Esophagus muscularis mucosa (tissue), 4 donors: Measurements from ENCODE around the gene CXXC5. TPM values are rescaled to one million over a fixed set of nuclear protein-coding genes. Genes with fewer than 3 reads are reported as not detected.
A peak's percentile ranks its signal among the peaks of the same experiment; 100 is the strongest.

Source experiments
- DNase-seq: peaks from one replicate; pipeline ENCODE4 v3.0.0-alpha.2; 2017; ENCODE audit errors: extremely low spot score
- H3K27ac ChIP-seq, 4 donors: fragments of 200-600 bp; sonication (generic); replicated peaks in 1 of 4; 1 replicate in 3 of 4; 2 replicates in 1 of 4; pipeline ENCODE4 v1.5.1; 2016 to 2019; ENCODE audit warnings: mild to moderate bottlenecking in 1 of 4
- H3K27me3 ChIP-seq, 4 donors: fragments of 200-600 bp; sonication (generic); one replicate each; pipeline versions ENCODE4 v1.5.1 to v1.6.0; 2016 to 2019
- H3K36me3 ChIP-seq, 4 donors: fragments of 200-600 bp; sonication (generic); one replicate each; pipeline ENCODE4 v1.5.1; 2016 to 2019
- H3K4me1 ChIP-seq, 4 donors: fragments of 200-600 bp; sonication (generic); one replicate each; pipeline ENCODE4 v1.5.1; 2016 to 2019
- H3K4me3 ChIP-seq, 4 donors: fragments of 200-600 bp; sonication (generic); 1 replicate in 2 of 4; 2 replicates in 2 of 4; pipeline ENCODE4 v1.5.1; 2016 to 2019; ENCODE audit warnings: mild to moderate bottlenecking in 4 of 4, moderate library complexity in 1 of 4
- H3K9me3 ChIP-seq, 4 donors: fragments of 200-600 bp; sonication (generic); 1 replicate in 3 of 4; 2 replicates in 1 of 4; pipeline ENCODE4 v1.5.1; 2016 to 2019
- EP300 ChIP-seq: sonication (generic); formaldehyde crosslinking; IDR thresholded peaks from one replicate; pipeline ENCODE4 v1.6.1; 2017; ENCODE audit warnings: antibody characterized with exemption
- POLR2A ChIP-seq: fragments of 450-650 bp; IDR thresholded peaks from one replicate; pipeline ENCODE4 v1.6.1; 2017; ENCODE audit warnings: antibody characterized with exemption, moderate library complexity, mild to moderate bottlenecking, low read depth
- POLR2AphosphoS5 ChIP-seq, 2 donors: sonication (generic); formaldehyde crosslinking; IDR thresholded peaks; one replicate each; pipeline ENCODE4 v1.6.1; 2017; ENCODE audit warnings: antibody characterized with exemption in 2 of 2
- WGBS: methylation state at CpG from one replicate; pipeline ENCODE4 v1.1.5; 2018; 5-methylcytosine and 5-hydroxymethylcytosine counted together
- intact Hi-C: fragments of 100-400 bp; cut with DNase I; formaldehyde crosslinking; loops from one replicate; pipeline ENCODE4 v1.15.1; 2023
- total RNA-seq, 4 donors: library from RNA; depleted of rRNA; stranded (reverse); fragments of >200 nt; gene quantifications; one replicate each; pipeline versions ENCODE4 v1.1.0 to v1.2.1, GENCODE V29; 2016
- TF ChIP-seq, protein P1 (sequence below), 3 experiments: fragments of 200-600 bp in 2 of 3; fragments of 450-650 bp in 1 of 3; sonication (generic) in 2 of 3; IDR thresholded peaks; one replicate each; pipeline ENCODE4 v1.5.1; 2017 to 2019; ENCODE audit warnings: antibody characterized with exemption in 3 of 3, mild to moderate bottlenecking in 2 of 3, moderate library complexity in 1 of 3

CXXC5 gene
- total RNA-seq, 4 donors from 2014 or later = 22.0 to 32.4 (median 27.8) TPM

DNA sequence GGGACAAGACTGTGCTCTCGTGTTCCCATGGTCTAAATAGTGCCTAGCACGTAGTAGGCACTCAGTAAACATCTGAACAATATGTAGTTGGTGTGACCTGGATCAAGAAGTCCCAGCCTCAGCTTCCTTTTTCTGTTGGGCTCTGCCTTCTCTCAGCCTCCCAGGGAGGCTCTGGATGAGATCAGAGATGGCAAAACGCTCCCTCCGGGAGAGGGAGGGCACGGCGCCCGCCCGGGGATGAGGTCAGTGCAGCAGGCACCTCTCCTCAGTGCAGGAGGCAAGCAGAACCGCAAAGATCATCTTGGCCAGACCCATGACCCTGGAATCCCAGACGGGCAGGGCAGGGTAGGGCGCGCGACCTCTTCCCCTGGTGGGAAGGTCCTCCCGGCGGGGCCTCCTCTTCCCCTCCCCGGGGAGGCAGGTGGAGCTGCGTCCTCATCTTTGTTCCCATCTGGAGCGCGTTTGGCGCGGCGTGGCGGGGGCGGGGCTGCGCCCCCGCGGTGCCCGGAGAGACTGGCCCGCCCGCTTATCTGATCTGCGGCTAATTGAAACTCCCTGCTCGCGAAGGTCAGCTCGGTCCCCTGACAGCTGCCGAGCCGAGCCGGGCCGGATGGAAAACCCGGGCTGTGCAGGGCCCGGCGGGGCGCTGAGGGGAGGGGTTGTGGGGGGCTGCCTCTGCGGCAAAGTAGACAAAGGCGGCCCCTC, 60.9 kb downstream of the CXXC5 start:
- peaks cover 37 to 43% (median 40%) of the 10 kb centered on the region in 4 donors for H3K4me1 ChIP-seq
- TF ChIP-seq POLR2A (no peak), EP300 (no peak), POLR2AphosphoS5 (IDR thresholded peaks at IDR 0.05) (peak; percentile 6 to 44)
- TF ChIP-seq, protein P1, sequence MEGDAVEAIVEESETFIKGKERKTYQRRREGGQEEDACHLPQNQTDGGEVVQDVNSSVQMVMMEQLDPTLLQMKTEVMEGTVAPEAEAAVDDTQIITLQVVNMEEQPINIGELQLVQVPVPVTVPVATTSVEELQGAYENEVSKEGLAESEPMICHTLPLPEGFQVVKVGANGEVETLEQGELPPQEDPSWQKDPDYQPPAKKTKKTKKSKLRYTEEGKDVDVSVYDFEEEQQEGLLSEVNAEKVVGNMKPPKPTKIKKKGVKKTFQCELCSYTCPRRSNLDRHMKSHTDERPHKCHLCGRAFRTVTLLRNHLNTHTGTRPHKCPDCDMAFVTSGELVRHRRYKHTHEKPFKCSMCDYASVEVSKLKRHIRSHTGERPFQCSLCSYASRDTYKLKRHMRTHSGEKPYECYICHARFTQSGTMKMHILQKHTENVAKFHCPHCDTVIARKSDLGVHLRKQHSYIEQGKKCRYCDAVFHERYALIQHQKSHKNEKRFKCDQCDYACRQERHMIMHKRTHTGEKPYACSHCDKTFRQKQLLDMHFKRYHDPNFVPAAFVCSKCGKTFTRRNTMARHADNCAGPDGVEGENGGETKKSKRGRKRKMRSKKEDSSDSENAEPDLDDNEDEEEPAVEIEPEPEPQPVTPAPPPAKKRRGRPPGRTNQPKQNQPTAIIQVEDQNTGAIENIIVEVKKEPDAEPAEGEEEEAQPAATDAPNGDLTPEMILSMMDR (IDR thresholded peaks at IDR 0.05) = no peak
- H3K27ac ChIP-seq = peak overlapping the region; percentile 55 to 71 (median 64)
- DNase-seq = no peak
- 20% methylated on average over 27 of the region's 44 CpGs for WGBS
- H3K36me3 ChIP-seq = no peaks in the 10 kb centered on the region
- no peaks in the 10 kb centered on the region for H3K9me3 ChIP-seq
- intact Hi-C loops = no loop called here
- peaks cover 0 to 10% (median 0%) of the 10 kb centered on the region in 4 donors for H3K27me3 ChIP-seq
- H3K4me3 ChIP-seq = peak overlapping the region; percentile 34 to 68 (median 50)

DNA sequence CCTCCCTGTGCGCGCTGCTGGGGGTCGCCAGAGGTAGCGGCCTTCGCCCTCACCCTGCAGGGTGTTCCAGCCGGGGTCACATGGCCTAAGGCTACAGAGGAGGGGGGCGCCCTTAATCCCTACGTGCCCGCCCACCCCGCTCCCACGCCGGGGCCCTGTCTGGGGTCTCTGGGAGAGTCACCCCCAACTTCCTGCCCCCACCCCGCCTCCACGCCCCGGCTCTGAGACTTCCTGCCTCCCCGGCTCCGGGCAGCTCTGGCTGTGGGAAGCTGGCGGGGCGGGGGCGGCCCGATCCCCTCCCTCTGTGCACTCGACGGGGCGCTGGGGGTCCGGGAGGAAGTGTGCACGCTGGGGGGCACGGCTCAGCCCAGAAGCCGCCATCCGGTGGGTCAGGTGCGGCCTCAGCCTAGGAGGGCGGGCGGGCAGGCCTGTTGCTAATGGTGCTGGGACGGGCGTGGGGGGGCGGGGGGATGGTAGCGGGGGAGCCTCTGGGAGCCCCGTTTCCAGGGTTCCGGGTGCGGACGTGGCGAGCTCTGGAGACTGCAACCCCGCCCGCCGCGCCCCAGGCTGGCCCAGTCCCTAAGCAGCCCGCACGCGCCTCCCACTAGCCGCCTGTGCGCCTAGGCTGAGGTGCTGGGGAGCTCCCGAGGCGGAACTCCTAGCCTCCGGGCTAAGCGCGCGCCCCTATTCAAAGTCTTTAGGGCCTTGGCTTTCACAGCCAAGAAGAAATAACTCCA, 61.6 kb downstream of the CXXC5 start:
- H3K27ac ChIP-seq = peak overlapping the region; percentile 55 to 71 (median 64)
- no peak for DNase-seq
- 64% methylated on average over 8 of the region's 56 CpGs for WGBS

GRCh38 chr5:139710319-139711066, 62.3 kb downstream of the CXXC5 start:
- Histone ChIP-seq H3K9me3 (no peaks in the 10 kb centered on the region), H3K36me3 (no peaks in the 10 kb centered on the region), H3K27me3 (peaks cover 0 to 10% (median 0%) of the 10 kb centered on the region in 4 donors), H3K27ac (peak overlapping the region; percentile 55 to 71 (median 64)), H3K4me1 (peaks cover 37 to 43% (median 40%) of the 10 kb centered on the region in 4 donors), H3K4me3 (peak overlapping the region; percentile 55 to 68 (median 62))
- intact Hi-C loops = no loop called here
- TF ChIP-seq, protein P1 (IDR thresholded peaks at IDR 0.05) = no peak
- TF ChIP-seq EP300 = no peak
- no peak for TF ChIP-seq POLR2A
- TF ChIP-seq POLR2AphosphoS5 (IDR thresholded peaks at IDR 0.05) = no peak
- WGBS = 13% methylated on average over 35 of the region's 60 CpGs
- DNase-seq = no peak

More for the DNA sequence above, 61.6 kb downstream of the CXXC5 start:
- TF ChIP-seq POLR2A = no peak
- TF ChIP-seq EP300 = no peak
- TF ChIP-seq POLR2AphosphoS5 (IDR thresholded peaks at IDR 0.05) = no peak
- TF ChIP-seq, protein P1 (IDR thresholded peaks at IDR 0.05) = no peak
- H3K36me3 ChIP-seq = no peaks in the 10 kb centered on the region
- H3K27me3 ChIP-seq = peaks cover 0 to 10% (median 0%) of the 10 kb centered on the region in 4 donors
- H3K4me1 ChIP-seq = peaks cover 37 to 43% (median 40%) of the 10 kb centered on the region in 4 donors
- peak overlapping the region; percentile 34 to 68 (median 50) for H3K4me3 ChIP-seq
- H3K9me3 ChIP-seq = no peaks in the 10 kb centered on the region
- intact Hi-C loops = no loop called here

DNA sequence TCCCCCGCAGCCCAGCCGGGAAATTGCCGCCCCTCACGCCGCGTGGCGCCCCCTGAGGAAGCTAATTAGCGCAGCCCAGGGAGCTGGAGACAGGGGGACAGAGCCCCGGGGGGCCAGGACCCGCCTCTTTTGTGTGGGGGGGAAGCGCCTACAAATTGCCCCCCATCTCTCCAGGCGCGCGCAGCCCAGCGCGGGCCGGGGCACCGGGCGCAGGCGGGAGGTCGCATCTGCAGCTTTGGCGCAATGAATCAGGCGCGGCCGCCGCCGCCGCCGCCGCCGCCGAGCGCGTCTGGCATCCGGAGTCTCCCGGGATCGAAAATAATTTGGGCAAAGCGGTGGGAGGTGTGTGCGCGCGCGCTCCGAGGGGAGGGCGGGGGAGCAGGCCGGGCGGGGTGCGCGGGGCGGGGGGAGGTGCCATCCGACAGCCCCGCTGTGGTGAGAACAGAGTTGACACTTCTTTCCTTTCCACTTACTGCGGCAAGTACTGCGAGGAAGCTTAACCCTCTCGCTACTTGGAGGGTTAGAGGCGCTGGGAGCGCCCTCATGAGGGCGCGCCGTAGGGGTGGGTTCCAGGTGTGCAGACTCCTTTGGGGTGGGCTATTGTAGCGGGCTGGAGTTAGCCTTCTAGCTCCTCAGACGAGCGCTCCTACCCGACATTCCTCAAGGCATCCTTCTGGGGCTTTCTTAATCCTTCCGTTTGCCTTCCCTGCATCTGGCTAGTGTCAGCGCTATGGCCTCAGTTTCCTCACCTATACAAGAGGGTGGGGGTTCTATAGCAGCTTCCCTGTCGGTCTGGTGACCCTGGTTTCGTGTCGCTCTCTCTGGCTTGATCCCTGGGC, 63.1 kb downstream of the CXXC5 start:
- Histone ChIP-seq H3K9me3 (no peaks in the 10 kb centered on the region), H3K36me3 (no peaks in the 10 kb centered on the region), H3K4me3 (peak overlapping the region; percentile 55 to 68 (median 62)), H3K4me1 (peaks cover 37 to 43% (median 40%) of the 10 kb centered on the region in 4 donors), H3K27ac (peak overlapping the region; percentile 46 to 71 (median 62)), H3K27me3 (peaks cover 0 to 10% (median 0%) of the 10 kb centered on the region in 4 donors)
- intact Hi-C loops = no loop called here
- 6% methylated on average over 24 of the region's 68 CpGs for WGBS
- no peak for DNase-seq
- TF ChIP-seq, protein P1 (IDR thresholded peaks at IDR 0.05) = no peak
- TF ChIP-seq POLR2A (no peak), POLR2AphosphoS5 (IDR thresholded peaks at IDR 0.05) (no peak)
